HL-60 (cell line): ENCODE data around the gene CHRNA9.

ENCODE experiments used
- POLR2AphosphoS5 ChIP-seq: IDR thresholded peaks from 2 replicates; pipeline ENCODE4 v1.6.1; 2012; ENCODE audit warnings: low read depth
- SPI1 ChIP-seq: IDR thresholded peaks from 2 replicates; pipeline ENCODE4 v1.6.1; 2012; ENCODE audit warnings: low read depth, mild to moderate bottlenecking, borderline replicate concordance
- TF ChIP-seq, protein P1 (sequence below): IDR thresholded peaks from 2 replicates; pipeline ENCODE4 v1.6.1; 2012; ENCODE audit warnings: low read depth; ENCODE audit not compliant: insufficient replicate concordance
- TF ChIP-seq, protein P2 (sequence below): IDR thresholded peaks from one replicate; pipeline ENCODE4 v1.5.1; 2011; ENCODE audit warnings: low read length, control low read depth, inconsistent platforms; ENCODE audit not compliant: insufficient read depth

DNA sequence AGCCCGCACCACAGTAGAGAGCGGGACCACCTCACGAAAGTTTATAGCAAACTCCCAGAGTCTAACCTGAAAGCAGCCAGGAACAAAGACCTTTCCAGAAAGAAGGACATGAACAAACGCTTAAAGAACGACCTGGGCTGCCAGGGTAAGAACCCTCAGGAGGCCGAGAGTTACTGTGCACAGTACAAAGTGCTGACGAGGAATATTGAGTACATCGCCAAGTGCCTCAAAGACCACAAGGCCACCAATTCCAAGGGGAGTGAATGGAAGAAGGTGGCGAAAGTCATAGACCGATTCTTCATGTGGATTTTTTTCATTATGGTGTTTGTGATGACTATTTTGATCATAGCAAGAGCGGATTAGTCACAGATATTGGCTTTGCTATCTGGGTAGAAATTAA is 19.0 kb downstream of the CHRNA9 start:
- TF ChIP-seq, protein P1, sequence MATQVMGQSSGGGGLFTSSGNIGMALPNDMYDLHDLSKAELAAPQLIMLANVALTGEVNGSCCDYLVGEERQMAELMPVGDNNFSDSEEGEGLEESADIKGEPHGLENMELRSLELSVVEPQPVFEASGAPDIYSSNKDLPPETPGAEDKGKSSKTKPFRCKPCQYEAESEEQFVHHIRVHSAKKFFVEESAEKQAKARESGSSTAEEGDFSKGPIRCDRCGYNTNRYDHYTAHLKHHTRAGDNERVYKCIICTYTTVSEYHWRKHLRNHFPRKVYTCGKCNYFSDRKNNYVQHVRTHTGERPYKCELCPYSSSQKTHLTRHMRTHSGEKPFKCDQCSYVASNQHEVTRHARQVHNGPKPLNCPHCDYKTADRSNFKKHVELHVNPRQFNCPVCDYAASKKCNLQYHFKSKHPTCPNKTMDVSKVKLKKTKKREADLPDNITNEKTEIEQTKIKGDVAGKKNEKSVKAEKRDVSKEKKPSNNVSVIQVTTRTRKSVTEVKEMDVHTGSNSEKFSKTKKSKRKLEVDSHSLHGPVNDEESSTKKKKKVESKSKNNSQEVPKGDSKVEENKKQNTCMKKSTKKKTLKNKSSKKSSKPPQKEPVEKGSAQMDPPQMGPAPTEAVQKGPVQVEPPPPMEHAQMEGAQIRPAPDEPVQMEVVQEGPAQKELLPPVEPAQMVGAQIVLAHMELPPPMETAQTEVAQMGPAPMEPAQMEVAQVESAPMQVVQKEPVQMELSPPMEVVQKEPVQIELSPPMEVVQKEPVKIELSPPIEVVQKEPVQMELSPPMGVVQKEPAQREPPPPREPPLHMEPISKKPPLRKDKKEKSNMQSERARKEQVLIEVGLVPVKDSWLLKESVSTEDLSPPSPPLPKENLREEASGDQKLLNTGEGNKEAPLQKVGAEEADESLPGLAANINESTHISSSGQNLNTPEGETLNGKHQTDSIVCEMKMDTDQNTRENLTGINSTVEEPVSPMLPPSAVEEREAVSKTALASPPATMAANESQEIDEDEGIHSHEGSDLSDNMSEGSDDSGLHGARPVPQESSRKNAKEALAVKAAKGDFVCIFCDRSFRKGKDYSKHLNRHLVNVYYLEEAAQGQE, result no peak
- TF ChIP-seq, protein P2, sequence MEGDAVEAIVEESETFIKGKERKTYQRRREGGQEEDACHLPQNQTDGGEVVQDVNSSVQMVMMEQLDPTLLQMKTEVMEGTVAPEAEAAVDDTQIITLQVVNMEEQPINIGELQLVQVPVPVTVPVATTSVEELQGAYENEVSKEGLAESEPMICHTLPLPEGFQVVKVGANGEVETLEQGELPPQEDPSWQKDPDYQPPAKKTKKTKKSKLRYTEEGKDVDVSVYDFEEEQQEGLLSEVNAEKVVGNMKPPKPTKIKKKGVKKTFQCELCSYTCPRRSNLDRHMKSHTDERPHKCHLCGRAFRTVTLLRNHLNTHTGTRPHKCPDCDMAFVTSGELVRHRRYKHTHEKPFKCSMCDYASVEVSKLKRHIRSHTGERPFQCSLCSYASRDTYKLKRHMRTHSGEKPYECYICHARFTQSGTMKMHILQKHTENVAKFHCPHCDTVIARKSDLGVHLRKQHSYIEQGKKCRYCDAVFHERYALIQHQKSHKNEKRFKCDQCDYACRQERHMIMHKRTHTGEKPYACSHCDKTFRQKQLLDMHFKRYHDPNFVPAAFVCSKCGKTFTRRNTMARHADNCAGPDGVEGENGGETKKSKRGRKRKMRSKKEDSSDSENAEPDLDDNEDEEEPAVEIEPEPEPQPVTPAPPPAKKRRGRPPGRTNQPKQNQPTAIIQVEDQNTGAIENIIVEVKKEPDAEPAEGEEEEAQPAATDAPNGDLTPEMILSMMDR, result no peak
- TF ChIP-seq POLR2AphosphoS5, result no peak
- no peak for TF ChIP-seq SPI1
